HPDE6-E6E7 (cell line): Measurements from ENCODE around the gene ZNF488.
"Not testable (repeated sequence)": the region's sequence is repeated elsewhere in the genome, so short reads cannot be mapped to it uniquely, and the experiment has no call there.

Experiments
- DNase-seq: peaks from one replicate; pipeline ENCODE4 v3.0.0; 2011; ENCODE audit warnings: missing footprints; ENCODE audit errors: extremely low spot score

The ZNF488 gene

DNA sequence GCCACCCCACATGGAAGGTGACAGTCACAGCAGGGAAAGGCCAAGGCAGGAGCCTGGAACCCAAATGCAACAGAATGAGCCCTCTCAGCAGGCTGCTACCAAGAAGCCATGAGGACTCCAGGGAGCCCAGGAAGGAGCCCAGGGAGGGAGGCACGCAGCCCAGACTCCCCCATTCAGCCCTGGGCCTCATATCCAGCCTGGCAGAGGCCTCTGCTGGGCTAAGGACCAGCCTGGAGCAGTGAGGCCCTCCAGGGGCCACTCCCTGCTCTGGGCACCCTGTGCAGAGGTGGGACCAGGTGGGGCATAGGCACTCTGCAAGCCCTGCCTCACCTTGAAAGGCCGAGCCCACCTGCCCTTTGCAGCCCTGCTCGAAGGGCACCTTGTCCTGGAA, 25.8 kb upstream of the ZNF488 start:
- DNase-seq, result no peak

DNA sequence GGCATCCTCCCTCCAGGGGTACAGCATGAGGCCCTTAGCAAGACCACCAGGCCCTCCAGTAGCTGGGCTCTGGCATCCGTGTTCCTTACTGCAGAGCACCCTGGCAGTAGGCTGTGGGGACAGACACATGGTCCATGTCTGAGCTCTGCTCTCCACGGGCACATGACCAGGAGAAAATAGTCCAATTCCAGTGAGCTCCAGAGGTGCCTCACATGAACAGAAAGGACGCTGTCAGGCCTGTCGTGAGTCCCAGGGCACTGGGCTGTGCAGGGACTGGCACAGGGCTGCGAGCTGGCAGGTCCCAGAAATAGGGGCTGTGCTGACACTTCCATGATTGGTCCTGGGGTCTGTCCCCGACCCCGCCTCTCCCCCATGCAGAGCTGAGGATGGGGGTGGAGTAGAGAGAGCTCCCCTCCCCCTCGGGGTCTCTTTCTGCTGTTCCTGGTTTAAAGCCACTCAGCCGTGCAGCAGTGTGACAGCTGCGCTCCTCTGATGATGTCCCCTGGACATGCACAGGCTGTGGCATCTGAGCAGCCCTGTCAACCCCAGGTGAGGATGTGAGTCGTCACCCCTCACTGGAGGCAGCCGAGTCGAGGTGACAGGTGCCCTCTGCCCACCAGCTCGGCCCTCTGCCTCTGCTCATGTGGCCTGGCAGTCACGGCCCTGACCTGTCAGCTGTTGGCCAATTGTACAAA, 25.2 kb upstream of the ZNF488 start:
- DNase-seq, result no peak

DNA sequence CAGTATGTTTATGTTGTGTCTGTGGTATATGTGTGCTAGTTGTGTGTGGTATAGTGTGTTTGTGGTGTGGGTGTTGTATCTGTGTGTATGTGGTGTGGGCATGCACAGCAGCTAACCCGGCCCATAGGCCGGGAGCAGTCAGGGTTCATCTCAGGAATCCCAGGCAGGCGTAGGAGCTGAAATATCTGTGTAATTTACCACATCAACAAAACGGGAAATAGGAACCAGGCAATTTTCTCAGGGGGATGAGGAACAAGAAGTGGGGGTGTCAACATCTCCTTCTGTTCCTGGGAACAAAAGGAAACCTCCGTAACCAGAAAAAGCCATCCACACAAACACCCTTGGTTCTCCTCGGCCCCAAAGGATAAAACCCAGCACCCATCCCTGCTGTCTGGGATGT, 24.5 kb upstream of the ZNF488 start:
- DNase-seq, result no peak

DNA sequence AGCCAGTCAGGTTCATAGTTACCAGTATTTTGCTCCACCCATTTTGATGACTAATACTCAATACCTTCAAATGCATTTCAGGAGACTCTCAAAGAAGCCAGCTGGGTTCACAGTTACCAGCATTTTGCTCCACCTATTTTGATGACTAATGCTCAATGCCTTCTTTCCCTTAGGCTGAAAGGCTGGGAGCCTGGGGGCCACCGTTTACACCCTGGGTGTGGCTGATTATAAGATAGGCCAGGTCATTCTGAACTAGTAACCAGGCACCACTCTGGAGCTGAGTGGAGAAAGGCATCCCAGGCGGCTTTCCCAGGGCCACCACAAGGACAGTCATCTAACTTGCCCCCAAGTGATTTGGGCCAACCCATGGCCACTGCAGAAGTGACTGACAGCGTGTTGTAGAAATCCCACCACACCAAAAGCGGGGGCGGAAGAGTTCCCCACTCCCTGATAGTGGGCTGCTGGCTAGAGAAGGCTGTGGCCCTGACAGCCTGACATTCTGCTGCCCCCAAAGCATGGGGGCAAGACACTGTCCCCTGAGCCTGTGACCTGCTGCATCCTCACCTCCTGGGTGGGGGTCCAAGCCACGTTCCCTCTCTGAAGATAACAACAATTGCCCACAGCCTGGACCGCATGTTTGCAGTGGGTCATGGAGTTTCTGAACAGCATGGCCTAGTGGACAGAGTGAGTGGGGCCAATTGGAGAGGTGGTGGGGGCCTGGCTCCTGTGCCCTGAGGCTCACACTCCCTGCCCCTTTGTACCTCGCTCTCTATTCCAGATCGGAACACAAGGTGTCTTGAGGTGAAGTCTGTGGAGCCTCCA, 23.0 kb upstream of the ZNF488 start:
- peak; percentile 86 for DNase-seq

DNA sequence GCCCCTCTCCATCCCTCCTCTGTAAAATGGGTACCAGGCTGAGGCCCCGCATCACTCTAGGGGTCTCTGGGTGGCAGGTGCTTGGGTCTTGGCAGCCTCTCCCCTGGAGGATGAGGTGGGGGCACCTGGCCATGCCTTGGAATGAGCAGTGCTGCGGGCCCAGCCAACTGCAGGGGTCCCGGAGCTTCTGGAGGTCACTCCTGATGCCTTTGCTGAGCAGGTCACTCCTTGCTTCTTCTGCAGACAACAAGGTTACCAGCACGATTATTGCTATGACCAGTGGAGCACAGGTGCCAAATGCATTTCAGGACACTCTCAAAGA, 22.4 kb upstream of the ZNF488 start:
- no peak for DNase-seq

DNA sequence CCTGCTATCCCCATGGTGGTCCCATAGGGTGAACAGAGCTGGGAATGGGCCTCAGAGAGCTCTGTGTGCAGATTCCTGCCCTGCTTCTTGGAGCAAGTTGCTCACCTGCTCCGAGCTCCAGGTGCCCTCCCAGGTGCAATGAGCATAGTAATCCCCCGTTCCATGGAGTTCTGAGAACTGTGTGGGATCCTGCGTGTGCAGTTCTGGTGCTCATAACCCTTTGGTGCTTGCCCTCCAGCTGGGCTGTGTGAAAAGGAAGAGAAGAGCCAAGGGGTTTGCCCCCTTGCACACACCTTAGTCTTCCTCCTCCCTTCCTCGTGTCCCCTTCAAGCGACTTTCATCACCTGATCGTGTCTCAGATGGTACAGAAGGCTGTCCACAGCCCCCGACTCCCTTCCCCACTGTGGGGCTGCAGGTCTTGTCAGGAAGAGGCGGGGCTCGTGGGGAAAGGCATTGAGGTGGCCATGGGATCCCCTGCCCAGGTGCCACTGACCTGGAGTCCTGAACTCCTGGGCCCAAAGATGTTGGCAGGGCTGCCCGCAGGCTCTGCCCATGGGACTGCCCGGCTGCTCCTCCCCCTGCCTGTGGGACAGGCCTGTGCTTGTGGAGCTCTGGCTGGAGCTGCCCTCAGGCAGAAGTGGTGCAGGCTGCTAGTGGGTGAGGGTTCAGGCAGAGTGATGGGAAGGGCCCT, 21.9 kb upstream of the ZNF488 start:
- peak; percentile 45 for DNase-seq

DNA sequence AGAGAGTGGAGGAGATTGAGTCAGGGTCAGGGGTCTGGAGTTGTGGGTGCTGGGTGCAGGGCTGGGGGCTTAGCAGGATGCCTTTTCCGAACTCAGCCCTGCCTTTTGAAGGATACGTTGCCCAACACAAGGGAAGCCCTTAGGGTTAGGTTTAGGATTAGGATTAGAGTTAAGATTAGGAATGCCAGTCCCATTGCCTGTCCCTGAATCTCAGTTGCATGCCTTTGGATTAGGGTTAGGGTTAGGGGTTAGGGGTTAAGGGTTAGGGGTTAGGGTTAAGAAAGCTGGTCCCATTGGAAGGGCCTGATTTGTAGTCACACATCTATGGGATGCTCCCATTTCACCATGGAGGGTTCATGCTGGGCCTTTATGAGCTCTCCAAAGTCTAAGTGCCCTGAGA, 20.8 kb upstream of the ZNF488 start:
- DNase-seq, result no peak

DNA sequence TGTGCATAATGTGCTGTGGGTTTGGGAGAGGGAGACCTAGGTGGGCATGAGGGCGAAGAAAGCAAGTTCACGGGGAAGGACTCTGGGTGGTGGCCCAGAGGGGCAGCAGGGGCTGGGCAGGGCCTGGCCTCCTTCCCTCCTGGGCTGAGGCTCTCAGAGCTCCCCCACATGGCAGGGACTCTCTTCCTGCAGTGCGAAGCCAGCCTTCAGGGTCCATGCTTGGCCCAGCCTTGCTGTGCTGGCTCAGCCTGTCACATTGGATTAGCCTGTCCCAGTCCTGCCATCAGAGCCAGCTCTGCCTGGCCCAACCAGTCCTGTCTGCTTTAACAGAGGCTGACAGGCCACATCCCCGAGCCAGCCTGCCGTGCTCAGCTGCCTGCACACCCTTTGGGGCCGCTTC, 20.4 kb upstream of the ZNF488 start:
- no peak for DNase-seq

DNA sequence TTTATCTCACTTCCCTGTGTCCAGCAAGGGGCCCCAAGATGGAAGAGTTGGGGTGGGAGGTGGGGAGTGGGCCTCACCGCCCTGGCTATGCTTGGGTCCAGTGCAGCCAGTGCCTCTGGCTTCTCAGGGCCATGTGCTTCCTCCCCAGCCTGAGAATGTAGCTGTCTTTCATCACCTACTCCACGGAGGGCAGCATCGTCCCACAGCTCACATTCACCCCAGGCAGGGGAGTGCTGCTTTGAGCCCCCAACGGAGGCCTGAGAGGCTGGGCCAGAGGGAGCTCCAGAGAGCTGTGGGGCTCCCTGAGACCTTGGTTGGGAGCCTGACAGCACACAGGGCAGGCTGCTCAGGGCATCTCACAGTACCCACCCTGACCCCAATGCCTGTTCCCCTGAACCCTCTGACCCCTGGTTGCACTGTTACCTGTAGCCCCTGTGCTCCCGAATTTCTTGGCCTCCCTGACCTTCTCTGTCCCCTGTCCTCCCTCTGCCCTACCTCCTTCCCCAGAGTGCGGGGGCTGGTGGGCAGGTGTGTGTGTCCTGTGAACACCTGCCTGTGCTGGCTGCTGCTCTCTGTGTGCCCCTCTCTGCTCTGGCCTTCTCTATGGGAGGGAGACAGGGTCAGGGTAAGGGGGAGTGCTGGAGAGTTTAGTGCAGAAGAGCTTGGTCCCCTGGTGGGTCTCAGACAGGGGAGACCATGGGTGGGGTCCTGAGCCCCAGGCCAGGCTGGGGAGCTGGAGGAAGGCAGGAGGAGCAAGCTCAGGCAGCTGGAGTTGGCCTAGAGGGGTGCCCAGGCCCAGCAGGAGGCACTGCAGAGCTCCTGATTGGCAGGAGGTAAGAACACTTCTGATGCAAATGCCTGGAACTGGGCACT, 19.6 kb upstream of the ZNF488 start:
- DNase-seq, result no peak

DNA sequence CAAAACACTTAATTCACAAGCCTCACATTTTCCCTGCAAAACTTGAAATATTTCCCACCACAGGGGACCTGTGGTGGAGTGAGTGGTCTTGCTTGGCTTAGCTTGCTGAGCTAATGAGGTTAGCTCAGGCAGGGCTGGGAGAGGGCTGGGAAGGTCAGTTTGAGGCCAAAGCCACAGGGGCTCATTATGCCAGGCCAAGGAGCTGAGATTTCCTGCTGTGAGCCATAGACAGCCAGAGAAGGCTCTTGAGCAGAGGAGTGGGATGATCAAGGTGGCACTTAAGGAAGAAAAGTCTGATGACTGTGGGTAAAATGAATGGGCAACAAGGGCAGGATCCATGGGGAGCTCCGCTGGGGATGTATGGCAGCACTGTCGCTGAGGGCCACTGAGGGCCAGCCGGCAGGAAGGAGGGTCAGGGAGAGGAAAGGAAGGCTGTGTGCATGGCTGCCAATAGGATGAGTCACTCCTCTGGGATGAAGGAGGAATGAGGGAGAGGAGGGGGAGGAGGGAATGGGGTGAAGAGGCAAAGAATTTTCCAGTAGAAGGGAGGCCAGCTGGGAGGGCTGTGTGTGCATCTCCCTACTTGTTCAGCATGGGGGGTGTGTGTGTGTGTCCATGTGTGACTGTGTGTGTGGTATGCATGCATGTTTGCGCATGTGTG, 18.7 kb upstream of the ZNF488 start:
- no peak for DNase-seq

DNA sequence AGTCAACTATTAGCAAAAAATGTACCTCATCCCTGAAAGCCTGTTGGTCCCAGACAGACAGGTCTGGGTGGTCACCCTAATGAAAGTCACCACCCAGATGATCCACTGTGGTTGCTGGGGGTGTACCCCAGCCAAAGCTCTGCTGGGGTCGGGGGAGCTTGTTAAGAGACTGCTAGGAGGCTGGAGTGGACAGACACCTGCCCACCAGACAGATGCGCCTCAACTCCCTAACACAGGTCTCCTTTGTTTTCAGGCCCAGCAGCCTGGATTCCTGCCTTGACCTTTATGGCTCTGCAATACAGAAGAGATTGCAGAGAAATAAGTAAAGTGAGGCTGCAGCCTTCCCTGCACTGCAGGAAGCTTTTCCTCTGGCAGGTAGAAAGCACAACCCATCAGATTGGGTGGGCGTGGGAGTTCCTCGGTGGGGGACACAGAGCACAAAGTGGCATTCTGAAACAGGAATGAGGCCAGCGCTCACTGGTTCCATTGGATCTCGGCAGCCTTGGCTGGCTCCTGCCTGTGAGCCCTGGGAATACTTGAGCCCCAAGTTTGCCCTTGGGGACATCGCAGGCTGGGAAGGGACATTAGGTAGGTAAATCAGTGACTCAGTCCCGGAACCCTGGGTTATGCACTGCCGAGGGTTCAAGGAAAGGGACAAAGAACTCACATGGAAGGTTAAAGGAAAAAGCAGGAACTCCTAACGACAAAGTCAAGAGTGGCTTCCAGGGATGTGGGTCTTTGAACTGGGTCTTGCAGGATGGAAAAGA, 18.0 kb upstream of the ZNF488 start:
- no peak for DNase-seq

DNA sequence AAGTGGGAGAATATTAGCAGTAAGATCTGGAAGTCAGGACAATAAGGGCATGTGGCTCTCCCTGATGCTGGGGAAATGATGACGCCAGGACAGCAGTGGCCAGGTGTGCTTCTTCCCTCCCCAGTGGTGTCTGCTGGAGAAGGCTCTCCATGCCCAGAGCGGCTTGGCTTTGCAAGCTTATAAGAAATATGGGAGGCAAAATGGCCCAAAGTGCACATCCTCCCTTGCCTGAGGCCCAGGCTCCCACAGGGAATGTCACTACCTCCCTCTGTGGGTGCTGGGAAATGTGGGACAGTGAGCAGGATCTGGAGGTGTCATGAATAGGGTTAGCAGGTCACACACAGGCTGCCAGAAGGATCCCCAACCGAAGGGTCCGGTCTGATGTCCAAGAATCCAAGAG, 17.1 kb upstream of the ZNF488 start:
- no peak for DNase-seq

DNA sequence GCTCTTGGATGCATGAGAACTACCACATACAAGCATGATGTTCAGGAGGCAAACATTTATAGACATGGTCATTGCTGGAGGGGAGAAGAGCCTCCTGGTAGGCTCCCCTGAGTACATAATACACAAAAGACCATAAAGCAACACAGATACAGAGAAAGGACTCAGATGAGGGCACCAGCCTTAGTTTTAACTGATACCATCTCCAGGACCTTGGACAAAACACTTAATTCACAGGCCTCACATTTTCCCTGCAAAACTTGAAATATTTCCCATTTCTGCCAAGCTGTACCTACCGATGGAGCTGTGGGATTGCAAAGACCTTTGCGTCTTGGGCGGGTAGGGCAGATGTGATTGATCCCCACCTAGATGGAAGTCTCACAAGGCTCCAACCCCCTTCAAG, 16.7 kb upstream of the ZNF488 start:
- no peak for DNase-seq

DNA sequence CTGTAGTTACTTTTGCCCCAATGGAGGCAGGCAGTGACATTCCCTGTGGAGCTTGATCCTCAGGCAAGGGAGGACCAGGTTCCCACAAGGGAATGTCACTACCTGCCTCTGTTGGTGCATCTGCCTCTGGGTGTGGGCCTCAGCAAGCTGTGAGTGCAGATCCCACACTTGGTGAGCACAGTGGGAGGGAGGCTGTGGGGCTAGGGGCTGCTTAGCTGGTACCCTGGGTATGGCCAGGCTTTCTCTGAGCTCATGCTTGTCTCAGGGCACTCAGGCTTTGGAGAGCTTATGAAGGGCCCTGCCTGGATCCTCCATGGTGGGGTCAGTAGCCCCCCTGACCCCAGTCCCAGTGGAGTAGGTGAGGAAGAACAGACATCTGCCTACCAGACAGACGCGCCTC, 16.2 kb upstream of the ZNF488 start:
- DNase-seq, result no peak

DNA sequence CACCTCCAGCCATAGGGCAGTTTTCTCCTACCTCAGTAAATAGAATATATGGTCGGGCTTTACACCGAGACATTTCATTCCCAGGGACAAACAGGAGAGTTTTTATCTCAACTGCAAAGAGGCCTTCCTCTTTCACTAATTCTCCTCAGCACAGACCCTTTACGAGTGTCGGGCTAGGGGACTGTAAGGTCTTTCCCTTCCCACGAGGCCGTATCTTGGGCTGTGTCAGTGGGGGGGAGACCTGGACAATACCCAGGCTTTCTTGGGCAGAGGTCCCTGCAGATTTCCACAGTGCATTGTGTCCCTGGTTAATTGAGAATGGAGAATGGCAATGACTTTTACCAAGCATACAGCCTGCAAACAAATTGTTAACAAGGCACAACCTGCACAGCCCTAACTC, 13.2 kb upstream of the ZNF488 start:
- DNase-seq, result no peak

DNA sequence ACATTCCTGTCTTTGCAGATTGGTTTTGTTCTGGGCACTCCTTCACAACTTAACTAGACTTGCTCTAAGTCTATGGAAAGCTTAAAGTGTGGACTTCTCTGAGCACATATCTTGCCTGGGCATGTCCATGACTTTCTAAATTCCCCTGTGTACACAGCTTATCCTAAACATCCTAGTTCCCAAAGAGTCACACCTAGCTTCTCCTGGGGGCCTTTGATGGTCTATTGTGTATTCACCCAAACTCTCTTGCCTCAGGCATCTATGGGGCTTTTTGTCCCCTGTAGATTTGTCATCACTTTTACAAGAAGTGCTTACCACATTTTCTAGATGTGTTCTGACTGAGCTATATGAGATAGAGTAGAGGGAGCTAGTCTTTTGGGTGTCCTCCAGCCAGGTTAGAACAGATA, 12.2 kb upstream of the ZNF488 start:
- DNase-seq, result peak; percentile 49

DNA sequence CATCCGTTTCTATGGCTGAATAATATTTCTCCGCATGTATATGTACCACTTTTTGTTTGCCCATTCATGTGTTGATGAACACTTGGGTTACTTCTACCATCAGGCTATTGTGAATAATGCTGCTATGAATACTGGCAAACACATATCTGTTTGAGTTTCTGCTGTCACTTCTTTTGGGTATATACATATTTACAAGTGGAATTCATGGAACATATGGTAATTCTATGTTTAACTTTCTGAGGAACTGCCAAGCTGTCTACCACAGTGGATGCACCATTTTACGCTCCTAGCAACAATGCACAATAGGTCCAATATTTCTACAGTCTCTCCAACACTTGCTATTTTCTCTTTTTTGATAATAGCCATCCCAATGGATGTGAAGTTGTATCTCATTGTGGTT, 5.5 kb upstream of the ZNF488 start:
- no peak for DNase-seq

DNA sequence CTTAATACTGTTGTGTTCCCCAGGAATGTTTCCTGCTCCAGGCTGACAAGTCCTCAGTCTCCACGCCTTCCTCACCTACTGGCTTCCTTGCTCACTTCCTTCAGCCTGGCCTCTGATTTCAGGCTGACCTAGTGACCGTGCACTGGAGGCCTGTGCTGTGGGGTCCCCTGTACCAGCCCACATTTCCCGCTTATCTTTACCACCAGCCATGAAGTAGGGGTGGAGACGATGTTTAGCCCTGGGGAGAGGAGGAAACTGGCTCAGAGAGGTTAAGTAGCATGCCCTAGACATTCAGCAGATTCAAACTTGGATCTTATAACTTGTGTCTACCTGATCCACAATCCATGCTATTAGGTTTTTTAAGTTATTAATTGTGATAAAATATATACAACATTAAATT, 4.8 kb upstream of the ZNF488 start:
- no peak for DNase-seq

DNA sequence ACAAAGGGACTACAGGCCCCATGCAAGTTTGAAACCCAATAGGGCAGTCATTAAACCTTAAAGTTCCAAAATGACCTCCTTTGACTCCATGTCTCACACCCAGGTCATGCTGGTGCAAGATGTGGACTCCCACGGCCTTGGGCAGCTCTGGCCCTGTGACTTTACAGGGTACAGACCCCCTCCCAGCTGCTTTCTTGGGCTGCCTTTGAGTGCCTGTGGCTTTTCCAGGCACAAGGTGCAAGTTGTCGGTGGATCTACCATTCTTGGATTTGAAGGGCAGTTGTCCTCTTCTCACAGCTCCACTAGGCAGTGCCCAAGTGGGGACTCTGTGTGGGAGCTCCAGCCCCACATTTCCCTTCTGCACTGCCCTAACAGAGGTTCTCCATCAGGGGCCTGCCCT, 2.0 kb upstream of the ZNF488 start:
- not testable (repeated sequence) for DNase-seq

DNA sequence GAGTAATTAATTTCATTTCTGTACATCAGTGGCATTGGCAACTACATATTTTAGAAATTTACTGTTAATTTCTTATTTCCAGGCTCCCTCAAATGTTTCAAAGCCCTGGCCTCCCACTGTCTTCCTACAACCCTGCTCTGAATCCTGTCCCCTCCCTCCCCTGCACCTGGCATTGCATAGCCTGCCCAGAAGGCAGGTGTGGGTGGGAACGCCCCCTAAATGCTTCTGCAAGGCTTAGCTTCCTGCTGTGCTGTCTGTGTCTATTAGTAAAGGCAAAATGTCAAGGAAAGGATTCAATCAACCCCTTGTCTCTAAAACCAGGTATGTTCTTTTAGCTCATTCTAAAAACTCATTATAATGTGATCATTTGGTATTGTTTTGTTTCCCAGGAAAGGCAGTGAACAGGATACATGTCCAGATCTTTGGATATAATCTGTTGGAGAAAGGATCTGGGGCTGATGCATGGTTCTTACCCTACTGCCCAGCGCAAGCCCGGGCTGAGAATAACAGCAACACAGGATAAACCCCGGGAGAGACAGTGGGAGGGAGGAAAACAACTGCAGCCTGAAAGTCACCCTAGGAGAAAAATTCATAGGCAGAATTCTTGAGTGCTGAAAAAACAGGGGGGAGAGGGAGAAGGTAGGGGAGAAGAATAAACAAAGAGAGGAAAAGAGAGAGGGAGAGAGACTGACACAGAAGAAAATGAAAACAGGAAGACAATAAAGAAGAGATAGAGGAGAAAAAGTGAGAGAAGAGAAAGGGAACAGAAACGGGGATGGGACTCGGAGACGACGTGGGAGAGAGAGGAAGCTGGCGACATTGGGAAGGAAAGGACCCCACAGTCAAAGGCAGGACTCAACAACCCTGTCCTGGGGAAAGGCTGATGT, 589 bp downstream of the ZNF488 start:
- no peak for DNase-seq
